Epithelial cell of proximal tubule (primary cell): ENCODE measurements around the gene RASIP1. TPM values are rescaled to one million over a fixed set of nuclear protein-coding genes. Genes with fewer than 3 reads are reported as not detected.
"Not testable (repeated sequence)": the region's sequence is repeated elsewhere in the genome, so short reads cannot be mapped to it uniquely, and the experiment has no call there.

ENCODE experiments used
- DNase-seq: peaks from one replicate; pipeline ENCODE4 v3.0.0-alpha.2; 2011; ENCODE audit warnings: low read depth
- H3K4me3 ChIP-seq: 2 replicates; pipeline ENCODE4 v1.5.1; 2011; ENCODE audit warnings: low read depth, mild to moderate bottlenecking, low read length
- total RNA-seq: library from RNA; depleted of rRNA; stranded (reverse); fragments of >200 nt; gene quantifications from 2 replicates; pipeline ENCODE4 v1.2.3, GENCODE V29; 2015
- TF ChIP-seq, protein P1 (sequence below): conservative IDR thresholded peaks from 2 replicates; pipeline ENCODE4 v1.5.1; 2012; ENCODE audit warnings: low read depth, mild to moderate bottlenecking, low read length

Gene RASIP1
- total RNA-seq, 1 donor from 2014 or later, result 3.5 TPM

DNA sequence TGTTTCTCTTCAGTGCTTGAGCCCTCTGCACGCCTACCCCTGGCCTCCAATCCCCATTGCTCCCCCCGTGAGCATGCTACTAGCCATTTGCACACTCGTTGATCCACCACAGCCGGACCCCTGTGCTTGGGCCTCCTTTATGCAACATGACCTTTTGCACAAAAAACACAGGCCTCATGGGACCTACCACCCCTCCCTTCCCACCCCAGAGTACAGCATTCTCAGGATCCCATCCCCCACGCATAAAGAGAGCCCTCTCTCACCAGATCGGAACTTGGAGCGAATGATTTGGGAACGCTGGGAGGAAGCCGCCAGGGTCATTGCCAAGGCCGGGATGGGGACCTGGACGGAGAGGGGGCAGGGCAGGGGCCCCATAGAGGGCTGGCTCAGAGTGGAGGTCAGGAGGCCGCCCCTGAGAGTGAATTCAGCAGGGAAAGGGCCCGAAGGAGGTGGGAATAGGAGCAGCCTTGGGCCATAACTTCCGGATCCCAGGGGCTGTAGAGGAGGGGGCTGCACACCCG, 21.6 kb downstream of the RASIP1 start:
- H3K4me3 ChIP-seq, result peak overlapping the region; percentile 80
- DNase-seq, result no peak
- TF ChIP-seq, protein P1, sequence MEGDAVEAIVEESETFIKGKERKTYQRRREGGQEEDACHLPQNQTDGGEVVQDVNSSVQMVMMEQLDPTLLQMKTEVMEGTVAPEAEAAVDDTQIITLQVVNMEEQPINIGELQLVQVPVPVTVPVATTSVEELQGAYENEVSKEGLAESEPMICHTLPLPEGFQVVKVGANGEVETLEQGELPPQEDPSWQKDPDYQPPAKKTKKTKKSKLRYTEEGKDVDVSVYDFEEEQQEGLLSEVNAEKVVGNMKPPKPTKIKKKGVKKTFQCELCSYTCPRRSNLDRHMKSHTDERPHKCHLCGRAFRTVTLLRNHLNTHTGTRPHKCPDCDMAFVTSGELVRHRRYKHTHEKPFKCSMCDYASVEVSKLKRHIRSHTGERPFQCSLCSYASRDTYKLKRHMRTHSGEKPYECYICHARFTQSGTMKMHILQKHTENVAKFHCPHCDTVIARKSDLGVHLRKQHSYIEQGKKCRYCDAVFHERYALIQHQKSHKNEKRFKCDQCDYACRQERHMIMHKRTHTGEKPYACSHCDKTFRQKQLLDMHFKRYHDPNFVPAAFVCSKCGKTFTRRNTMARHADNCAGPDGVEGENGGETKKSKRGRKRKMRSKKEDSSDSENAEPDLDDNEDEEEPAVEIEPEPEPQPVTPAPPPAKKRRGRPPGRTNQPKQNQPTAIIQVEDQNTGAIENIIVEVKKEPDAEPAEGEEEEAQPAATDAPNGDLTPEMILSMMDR, result no peak

DNA sequence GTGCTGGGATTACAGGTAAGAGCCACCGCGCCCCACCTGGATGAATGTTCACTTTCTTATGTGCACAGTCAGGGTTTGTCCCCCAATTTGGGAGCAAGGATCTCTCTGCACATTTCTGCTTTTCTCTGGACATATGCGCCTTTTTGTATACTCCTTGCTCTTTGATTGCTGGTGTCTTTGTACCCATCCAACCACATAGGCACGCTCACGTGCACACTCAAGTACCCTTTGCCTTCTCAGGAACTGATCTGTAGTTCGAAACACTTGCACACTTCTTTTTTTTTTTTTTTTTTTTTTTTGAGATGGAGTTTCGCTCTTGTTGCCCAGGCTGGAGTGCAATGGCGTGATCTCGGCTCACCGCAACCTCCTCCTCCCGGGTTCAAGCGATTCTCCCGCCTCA, 22.3 kb downstream of the RASIP1 start:
- H3K4me3 ChIP-seq, DNase-seq: not testable (repeated sequence)

DNA sequence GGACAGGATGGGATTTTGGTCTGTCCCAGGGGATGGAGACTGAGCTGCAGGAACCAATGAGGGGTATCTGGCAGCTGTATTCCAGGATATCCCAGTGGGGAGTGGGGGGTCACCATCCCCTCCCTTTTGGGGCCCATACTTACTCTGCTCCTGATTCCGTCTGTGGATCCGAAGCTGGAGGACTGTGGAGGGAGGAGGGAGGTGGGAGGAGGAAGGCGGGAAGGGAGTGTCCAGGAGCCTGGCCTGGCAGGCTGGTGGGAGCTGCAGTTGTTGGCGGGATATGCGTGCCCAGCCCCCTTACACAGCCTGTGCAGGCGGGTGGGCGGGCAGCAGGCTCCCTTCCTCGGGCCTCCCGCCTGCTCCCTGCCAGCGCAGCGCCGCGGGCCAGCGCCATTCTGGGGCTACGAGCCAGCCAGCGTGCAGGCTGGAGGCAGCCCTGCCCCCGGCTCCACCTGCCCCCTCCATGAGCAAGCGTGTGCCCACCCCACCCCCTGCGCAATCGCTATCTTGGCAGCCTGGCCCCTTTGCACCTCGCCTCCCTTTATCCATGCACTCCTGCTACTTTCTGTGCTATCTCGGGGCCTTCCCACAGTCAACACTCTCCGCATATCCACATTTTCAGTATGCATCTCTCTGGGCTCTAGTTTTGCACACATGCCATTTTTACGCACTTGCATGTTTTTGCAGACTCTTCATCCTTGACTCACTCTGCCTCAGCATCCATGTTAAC, 23.7 kb downstream of the RASIP1 start:
- TF ChIP-seq, protein P1, result no peak
- DNase-seq, result no peak
- H3K4me3 ChIP-seq, result no peak overlapping the region

DNA sequence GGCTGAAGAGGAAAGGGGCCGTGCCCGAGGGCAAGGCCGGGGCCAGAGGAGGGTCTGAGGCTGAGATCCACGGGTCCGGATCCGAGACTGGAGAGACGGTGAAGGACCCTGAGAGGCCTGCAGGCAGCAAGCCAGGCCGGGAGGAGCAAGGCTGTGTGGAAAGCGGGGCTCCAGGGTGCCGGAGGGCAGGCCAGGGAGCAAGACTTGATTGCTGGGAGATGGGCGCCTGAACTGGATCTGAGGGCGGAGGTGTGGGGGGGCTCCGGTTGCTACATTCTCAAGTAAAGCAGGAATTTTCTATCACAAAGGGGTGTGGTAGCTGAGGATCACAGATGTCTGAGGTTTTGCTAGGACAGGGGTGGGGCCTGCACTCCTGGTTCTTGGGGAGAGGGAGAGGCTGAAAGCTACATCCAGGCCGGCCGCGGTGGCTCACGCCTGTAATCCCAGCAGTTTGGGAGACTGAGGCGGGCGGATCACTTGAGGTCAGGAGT, 24.7 kb downstream of the RASIP1 start:
- H3K4me3 ChIP-seq, result no peak overlapping the region
- TF ChIP-seq, protein P1, result no peak
- no peak for DNase-seq

DNA sequence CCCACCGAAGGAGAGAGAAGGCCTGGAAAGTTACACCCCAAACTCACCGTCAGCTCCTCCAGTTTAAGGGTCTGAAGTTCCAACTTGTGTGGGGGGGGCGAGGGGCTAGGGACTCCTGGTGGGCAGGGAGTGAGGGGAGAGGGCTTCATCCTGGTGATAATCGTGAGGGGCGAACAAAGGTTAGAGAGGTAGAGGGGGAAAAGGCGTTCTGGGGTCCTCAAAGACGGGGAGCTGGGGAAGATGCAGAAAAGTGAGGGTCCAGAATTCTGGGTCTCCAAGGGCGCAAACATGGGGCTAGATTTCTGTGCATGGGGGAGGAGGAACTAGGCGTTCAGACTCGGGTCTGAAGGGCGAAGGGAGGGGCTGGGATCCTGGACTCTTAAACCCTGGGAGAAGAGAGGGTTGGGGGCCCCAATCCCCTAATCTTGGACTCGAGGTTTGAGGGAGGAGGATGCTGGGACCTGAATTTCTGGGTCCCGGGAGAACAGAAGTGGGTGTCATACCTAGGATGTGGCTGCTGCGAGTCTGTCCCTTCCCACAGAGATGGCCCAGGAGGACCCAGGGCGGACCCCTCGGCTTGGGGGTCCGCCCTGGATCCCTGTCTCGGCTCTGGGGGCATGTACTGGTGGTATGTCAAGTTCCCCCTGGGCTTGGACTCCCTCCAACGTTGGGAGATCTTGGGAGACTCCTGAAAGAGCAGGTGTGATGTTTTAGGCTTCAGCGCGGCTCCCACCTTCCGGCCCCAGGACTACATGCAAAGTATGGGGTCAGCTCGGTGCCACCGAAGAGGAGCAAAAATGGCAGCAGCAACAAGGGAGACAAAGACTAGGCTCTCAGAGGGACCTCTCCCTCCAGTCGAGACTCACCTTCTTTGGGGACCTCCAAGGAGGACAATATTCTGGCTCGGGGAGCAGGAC, 25.4 kb downstream of the RASIP1 start:
- no peak for DNase-seq
- TF ChIP-seq, protein P1, result no peak

DNA sequence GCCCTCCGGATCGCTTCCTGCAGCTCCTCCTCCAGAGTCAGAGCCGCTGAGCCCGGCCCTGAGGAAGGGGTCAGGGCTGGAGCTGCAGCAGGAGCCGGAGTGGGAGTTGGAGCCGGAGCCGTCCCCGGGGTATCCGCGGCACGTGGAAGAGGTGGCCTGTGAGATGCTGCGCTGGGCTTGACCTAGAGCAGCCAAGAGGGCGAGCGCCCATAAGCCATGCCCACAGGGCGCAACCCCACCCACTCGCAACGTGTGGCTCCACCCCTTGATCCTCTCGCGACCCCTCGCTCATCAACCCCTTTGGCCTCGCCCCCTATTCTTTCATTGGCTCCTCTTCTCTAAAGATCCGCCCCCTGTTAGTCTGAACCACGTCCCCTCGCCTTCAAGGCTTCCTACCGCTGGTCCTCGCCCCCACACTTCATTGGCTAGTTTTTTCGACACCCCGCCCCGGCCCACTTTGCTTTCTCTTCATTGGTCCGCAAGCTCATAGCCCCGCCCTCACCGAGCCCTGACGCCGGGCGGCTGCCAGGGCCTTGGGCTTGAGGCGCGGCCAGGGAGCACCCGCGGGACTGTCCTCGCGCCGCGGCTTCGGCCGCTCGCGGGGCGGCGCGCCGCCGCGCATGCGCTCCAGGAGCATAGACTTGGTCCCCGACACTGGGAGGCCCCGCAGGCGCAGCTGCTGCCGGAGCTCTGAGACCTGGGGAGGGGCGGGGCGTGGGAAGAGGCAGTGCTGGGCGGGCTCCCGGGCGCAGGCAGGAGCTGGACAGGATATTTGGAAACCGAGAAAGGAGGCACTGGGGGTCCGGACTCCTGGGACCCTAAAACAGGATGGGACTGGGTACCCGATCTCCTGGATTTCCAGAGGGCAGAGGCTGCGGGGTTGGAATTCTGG, 26.3 kb downstream of the RASIP1 start:
- peak; percentile 90 for DNase-seq
- TF ChIP-seq, protein P1, result no peak
- H3K4me3 ChIP-seq, result peak overlapping the region; percentile 83

More for the DNA sequence above, 25.4 kb downstream of the RASIP1 start:
- H3K4me3 ChIP-seq, result peak overlapping the region; percentile 66
